Smooth muscle cell (in vitro differentiated cells): ENCODE results near the gene CDKN1C. TPM values are rescaled to one million over a fixed set of nuclear protein-coding genes. Genes with fewer than 3 reads are reported as not detected.

Source experiments
- DNase-seq: peaks from one replicate; lab custom pipeline; 2025; ENCODE audit not compliant: unreplicated experiment; lab: John Stamatoyannopoulos, UW
- H2AFZ ChIP-seq: fragments of 200-600 bp; sonication (generic); 2 replicates; pipeline ENCODE4 v1.6.0; 2016; ENCODE audit warnings: antibody characterized with exemption, low read depth, mild to moderate bottlenecking
- H3F3A ChIP-seq: fragments of 200-600 bp; sonication (generic); 2 replicates; pipeline ENCODE4 v1.6.0; 2017; ENCODE audit warnings: antibody characterized with exemption, low read depth
- H3K27ac ChIP-seq: fragments of 200-600 bp; sonication (generic); 2 replicates; pipeline ENCODE4 v1.5.1; 2016; ENCODE audit warnings: low read depth, mild to moderate bottlenecking
- H3K27me3 ChIP-seq: fragments of 200-600 bp; sonication (generic); 2 replicates; pipeline ENCODE4 v1.6.1; 2016; ENCODE audit warnings: low read depth, mild to moderate bottlenecking
- H3K36me3 ChIP-seq: fragments of 200-600 bp; sonication (generic); 2 replicates; pipeline ENCODE4 v1.5.1; 2016; ENCODE audit warnings: low read depth
- H3K4me1 ChIP-seq: fragments of 200-600 bp; sonication (generic); 2 replicates; pipeline ENCODE4 v1.5.1; 2016; ENCODE audit warnings: low read depth
- H3K4me2 ChIP-seq: fragments of 200-600 bp; sonication (generic); 2 replicates; pipeline ENCODE4 v1.6.0; 2016; ENCODE audit warnings: mild to moderate bottlenecking
- H3K4me3 ChIP-seq: fragments of 200-600 bp; sonication (generic); 2 replicates; pipeline ENCODE4 v1.5.1; 2016; ENCODE audit warnings: mild to moderate bottlenecking
- H3K79me2 ChIP-seq: fragments of 200-600 bp; sonication (generic); 2 replicates; pipeline ENCODE4 v1.6.0; 2016; ENCODE audit warnings: low read depth, mild to moderate bottlenecking
- H3K9ac ChIP-seq: fragments of 200-600 bp; sonication (generic); 2 replicates; pipeline ENCODE4 v1.6.0; 2016; ENCODE audit warnings: low read depth
- H3K9me3 ChIP-seq: fragments of 200-600 bp; sonication (generic); replicated peaks from 2 replicates; pipeline ENCODE4 v1.5.1; 2016; ENCODE audit warnings: low read depth
- H4K20me1 ChIP-seq: fragments of 200-600 bp; sonication (generic); 2 replicates; pipeline ENCODE4 v1.6.0; 2016; ENCODE audit warnings: low read depth
- WGBS: methylation state at CpG from one replicate; pipeline ENCODE4 v1.1.7; 2016; ENCODE audit warnings: low lambda C conversion rate; 5-methylcytosine and 5-hydroxymethylcytosine counted together
- polyA plus RNA-seq: library from polyadenylated mRNA; unstranded; fragments of >200 nt; fragmentation: Nextera tagmentation; extraction: Ambion mirVana; gene quantifications from 2 replicates; pipeline ENCODE4 v1.2.1, GENCODE V29; 2016
- total RNA-seq: library from RNA; depleted of rRNA; stranded (reverse); fragments of >200 nt; gene quantifications from 2 replicates; pipeline ENCODE4 v1.2.3, GENCODE V29; 2014
- TF ChIP-seq, protein P1 (sequence below): fragments of 200-600 bp; sonication (generic); IDR thresholded peaks from 2 replicates; pipeline ENCODE4 v1.5.1; 2017; ENCODE audit warnings: borderline replicate concordance, mild to moderate bottlenecking, antibody characterized with exemption; ENCODE audit not compliant: insufficient read depth, poor library complexity, severe bottlenecking

CDKN1C gene
- total and polyA plus RNA-seq, 2 experiments from 2014 or later = 171 to 392 TPM

DNA sequence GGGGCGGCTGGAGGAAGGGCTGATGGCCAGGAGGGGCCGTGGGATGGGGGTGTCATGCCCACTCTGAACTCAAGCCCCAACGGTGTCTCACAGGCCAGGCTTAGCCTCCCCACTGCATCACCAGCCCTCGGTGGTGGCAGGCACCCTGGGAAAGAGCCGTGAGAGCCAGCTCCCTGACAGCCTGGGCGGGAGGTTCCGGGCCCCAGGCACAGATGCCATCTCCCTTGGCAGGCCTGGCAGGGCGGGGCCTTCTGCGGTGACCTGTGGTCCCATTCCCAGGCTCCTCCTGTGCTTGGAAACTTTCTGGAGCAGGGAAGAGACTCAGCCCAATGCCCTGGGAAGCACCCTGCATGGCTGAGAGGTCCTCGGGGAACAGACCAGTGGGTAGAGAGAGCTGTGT, 38.8 kb upstream of the CDKN1C start:
- Histone ChIP-seq H3K9me3 (no peaks in the 10 kb centered on the region), H3K27me3 (no peaks in the 10 kb centered on the region), H3F3A (no peaks in the 10 kb centered on the region), H3K4me2 (no peak overlapping the region), H3K4me1 (peaks cover 6% of the 10 kb centered on the region), H3K9ac (no peak overlapping the region), H4K20me1 (peaks cover 25% of the 10 kb centered on the region), H3K79me2 (peaks cover 15% of the 10 kb centered on the region), H3K27ac (no peak overlapping the region), H3K36me3 (no peaks in the 10 kb centered on the region), H3K4me3 (no peak overlapping the region), H2AFZ (no peak overlapping the region)
- 91% methylated on average over 9 of the region's 10 CpGs for WGBS
- no peak for DNase-seq
- TF ChIP-seq, protein P1, sequence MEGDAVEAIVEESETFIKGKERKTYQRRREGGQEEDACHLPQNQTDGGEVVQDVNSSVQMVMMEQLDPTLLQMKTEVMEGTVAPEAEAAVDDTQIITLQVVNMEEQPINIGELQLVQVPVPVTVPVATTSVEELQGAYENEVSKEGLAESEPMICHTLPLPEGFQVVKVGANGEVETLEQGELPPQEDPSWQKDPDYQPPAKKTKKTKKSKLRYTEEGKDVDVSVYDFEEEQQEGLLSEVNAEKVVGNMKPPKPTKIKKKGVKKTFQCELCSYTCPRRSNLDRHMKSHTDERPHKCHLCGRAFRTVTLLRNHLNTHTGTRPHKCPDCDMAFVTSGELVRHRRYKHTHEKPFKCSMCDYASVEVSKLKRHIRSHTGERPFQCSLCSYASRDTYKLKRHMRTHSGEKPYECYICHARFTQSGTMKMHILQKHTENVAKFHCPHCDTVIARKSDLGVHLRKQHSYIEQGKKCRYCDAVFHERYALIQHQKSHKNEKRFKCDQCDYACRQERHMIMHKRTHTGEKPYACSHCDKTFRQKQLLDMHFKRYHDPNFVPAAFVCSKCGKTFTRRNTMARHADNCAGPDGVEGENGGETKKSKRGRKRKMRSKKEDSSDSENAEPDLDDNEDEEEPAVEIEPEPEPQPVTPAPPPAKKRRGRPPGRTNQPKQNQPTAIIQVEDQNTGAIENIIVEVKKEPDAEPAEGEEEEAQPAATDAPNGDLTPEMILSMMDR = no peak

DNA sequence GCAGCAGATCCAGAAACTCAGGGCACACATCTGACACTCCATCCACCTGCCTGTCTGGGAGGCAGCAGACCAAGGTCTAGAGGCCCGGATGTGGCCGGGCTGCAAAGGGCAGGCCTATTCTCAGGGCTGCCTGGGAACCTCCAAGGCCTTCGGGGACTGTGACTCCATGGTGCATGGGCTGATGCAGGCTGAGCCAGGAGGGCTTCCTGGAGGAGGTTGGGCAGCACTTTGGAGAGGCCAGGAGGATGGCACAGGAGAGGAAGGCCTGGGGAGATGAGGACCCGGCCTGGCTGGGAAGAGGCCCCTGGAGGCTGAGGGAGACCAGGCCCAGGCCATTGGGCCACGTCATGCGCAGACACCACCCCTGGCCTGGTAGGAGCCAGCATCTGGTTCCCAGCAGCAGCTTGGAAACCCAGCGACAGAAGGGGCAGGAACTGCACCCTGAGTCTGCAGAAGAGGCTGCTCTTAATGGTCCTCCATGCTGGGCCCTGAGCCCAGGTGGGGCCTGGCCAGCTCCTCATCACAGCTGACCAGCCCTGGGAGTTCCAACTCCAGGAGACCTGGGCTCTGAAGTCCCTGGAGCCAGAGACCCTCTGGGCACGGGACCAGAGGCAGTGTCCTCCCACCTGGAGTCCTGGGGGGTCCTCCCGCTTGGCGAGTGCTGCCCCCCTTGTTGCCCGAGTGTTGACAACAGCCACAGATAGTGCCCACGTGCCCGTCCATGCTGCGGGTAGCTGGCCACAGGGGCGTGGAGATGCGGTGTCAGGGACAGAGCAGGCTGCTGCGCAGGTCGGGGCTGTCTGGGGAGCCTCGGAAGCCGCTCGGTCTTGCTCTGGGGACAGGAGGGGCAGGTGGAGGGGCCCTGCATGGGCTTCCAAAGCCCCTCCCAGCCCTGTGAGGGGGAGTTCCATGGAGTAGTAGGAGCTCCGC, 38.1 kb upstream of the CDKN1C start:
- Histone ChIP-seq H3K9me3 (no peaks in the 10 kb centered on the region), H3K36me3 (no peaks in the 10 kb centered on the region), H3K4me3 (no peak overlapping the region), H3K79me2 (peaks cover 15% of the 10 kb centered on the region), H3K27me3 (no peaks in the 10 kb centered on the region), H3K9ac (no peak overlapping the region), H4K20me1 (peaks cover 24% of the 10 kb centered on the region), H2AFZ (no peak overlapping the region), H3K27ac (no peak overlapping the region), H3K4me1 (peaks cover 6% of the 10 kb centered on the region), H3F3A (no peaks in the 10 kb centered on the region), H3K4me2 (no peak overlapping the region)
- no peak for DNase-seq
- 97% methylated on average over 22 of the region's 22 CpGs for WGBS
- TF ChIP-seq, protein P1 = no peak

DNA sequence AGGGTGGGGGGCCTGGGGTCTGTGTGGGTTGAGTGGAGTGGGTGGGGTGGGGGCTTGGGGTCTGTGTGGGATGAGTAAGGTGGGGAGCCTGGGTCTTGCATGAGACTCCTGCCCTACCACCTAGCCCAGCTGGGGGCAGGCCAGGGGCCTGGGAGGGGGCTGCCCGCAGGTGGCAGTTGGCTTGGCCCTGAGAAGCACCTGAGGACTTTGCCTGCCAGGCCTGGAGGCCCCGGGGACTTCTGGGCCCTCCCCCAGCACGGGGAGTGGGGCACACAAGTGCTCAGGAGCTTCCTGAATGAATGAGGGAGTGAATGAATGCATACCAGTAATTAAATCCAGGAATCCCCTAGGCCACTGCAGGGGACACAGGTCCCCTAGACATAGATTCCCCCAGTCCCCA, 37.1 kb upstream of the CDKN1C start:
- Histone ChIP-seq H3K27me3 (no peaks in the 10 kb centered on the region), H3K27ac (no peak overlapping the region), H3K4me2 (no peak overlapping the region), H3F3A (no peaks in the 10 kb centered on the region), H2AFZ (no peak overlapping the region), H3K36me3 (no peaks in the 10 kb centered on the region), H3K4me1 (no peaks in the 10 kb centered on the region), H3K9ac (no peak overlapping the region), H4K20me1 (peaks cover 14% of the 10 kb centered on the region), H3K79me2 (peaks cover 8% of the 10 kb centered on the region), H3K4me3 (no peak overlapping the region), H3K9me3 (no peaks in the 10 kb centered on the region)
- TF ChIP-seq, protein P1 = no peak
- WGBS = 91% methylated on average over 3 of the region's 3 CpGs
- DNase-seq = no peak
